Parathyroid adenoma (tissue), 2 donors: ENCODE measurements around the gene GSX1.

Experiments
- H2AFZ ChIP-seq: fragments of 300-600 bp; sonication (generic); one replicate; pipeline ENCODE4 v1.7.0; 2017; ENCODE audit warnings: antibody characterized with exemption, mild to moderate bottlenecking
- H3K27ac ChIP-seq: fragments of 300-600 bp; sonication (generic); one replicate; pipeline ENCODE4 v1.7.0; 2017
- H3K27me3 ChIP-seq: fragments of 300-600 bp; sonication (generic); one replicate; pipeline ENCODE4 v1.7.0; 2017; ENCODE audit warnings: low read length; ENCODE audit not compliant: control insufficient read depth, insufficient read depth
- H3K36me3 ChIP-seq: fragments of 300-600 bp; sonication (generic); one replicate; pipeline ENCODE4 v1.7.0; 2017; ENCODE audit warnings: low read length; ENCODE audit not compliant: control insufficient read depth, insufficient read depth
- H3K4me1 ChIP-seq: fragments of 300-600 bp; sonication (generic); one replicate; pipeline ENCODE4 v1.7.0; 2017; ENCODE audit warnings: control low read depth
- H3K4me2 ChIP-seq: fragments of 300-600 bp; sonication (generic); one replicate; pipeline ENCODE4 v1.7.0; 2017; ENCODE audit warnings: low read length
- H3K4me3 ChIP-seq: fragments of 300-600 bp; sonication (generic); one replicate; pipeline ENCODE4 v1.7.0; 2017; ENCODE audit warnings: low read depth, low read length
- H3K79me2 ChIP-seq: fragments of 300-600 bp; sonication (generic); one replicate; pipeline ENCODE4 v1.7.0; 2017; ENCODE audit warnings: control low read depth
- H3K9ac ChIP-seq: fragments of 300-600 bp; sonication (generic); one replicate; pipeline ENCODE4 v1.7.0; 2017; ENCODE audit warnings: mild to moderate bottlenecking
- H3K9me3 ChIP-seq: fragments of 300-600 bp; sonication (generic); one replicate; pipeline ENCODE4 v1.7.0; 2017; ENCODE audit warnings: low read length; ENCODE audit not compliant: control insufficient read depth
- CTCF ChIP-seq: fragments of 300-600 bp; sonication (generic); IDR thresholded peaks from one replicate; pipeline ENCODE4 v1.7.0; 2017; ENCODE audit warnings: antibody characterized with exemption, mild to moderate bottlenecking
- donor health status: primary hyperparathyroidism.

The GSX1 gene

GRCh38 chr13:27796544-27797227 lies 4.4 kb downstream of the GSX1 start:
- H3K36me3 ChIP-seq = no peaks in the 10 kb centered on the region
- no peak overlapping the region for H3K4me2 ChIP-seq
- peaks cover 23% of the 10 kb centered on the region for H3K27me3 ChIP-seq
- no peak overlapping the region for H3K27ac ChIP-seq
- no peak for TF ChIP-seq CTCF
- H3K9ac ChIP-seq = no peak overlapping the region
- H3K4me3 ChIP-seq = no peak overlapping the region
- no peaks in the 10 kb centered on the region for H3K9me3 ChIP-seq
- no peaks in the 10 kb centered on the region for H3K4me1 ChIP-seq
- H2AFZ ChIP-seq = no peak overlapping the region
- H3K79me2 ChIP-seq = no peaks in the 10 kb centered on the region

GRCh38 chr13:27797228-27797624 lies 4.9 kb downstream of the GSX1 start:
- H3K36me3 ChIP-seq = no peaks in the 10 kb centered on the region
- no peak overlapping the region for H2AFZ ChIP-seq
- no peaks in the 10 kb centered on the region for H3K9me3 ChIP-seq
- H3K9ac ChIP-seq = no peak overlapping the region
- H3K4me1 ChIP-seq = no peaks in the 10 kb centered on the region
- no peak overlapping the region for H3K4me3 ChIP-seq
- no peak overlapping the region for H3K4me2 ChIP-seq
- H3K79me2 ChIP-seq = no peaks in the 10 kb centered on the region
- H3K27me3 ChIP-seq = peaks cover 21% of the 10 kb centered on the region
- H3K27ac ChIP-seq = no peak overlapping the region
- no peak for TF ChIP-seq CTCF

- Histone ChIP-seq H3K27ac (no peak overlapping the region), H3K9me3 (no peaks in the 10 kb centered on the region), H3K4me3 (no peak overlapping the region), H3K79me2 (no peaks in the 10 kb centered on the region), H3K27me3 (no peaks in the 10 kb centered on the region), H3K4me1 (no peaks in the 10 kb centered on the region), H3K36me3 (no peaks in the 10 kb centered on the region), H3K4me2 (no peak overlapping the region), H2AFZ (no peak overlapping the region), H3K9ac (no peak overlapping the region)
- TF ChIP-seq CTCF = no peak
Observed at GRCh38 chr13:27806744-27807387, 14.6 kb downstream of the GSX1 start.

GRCh38 chr13:27808851-27809550 lies 16.7 kb downstream of the GSX1 start:
- Histone ChIP-seq H3K9ac (no peak overlapping the region), H3K4me2 (no peak overlapping the region), H3K27me3 (no peaks in the 10 kb centered on the region), H3K79me2 (no peaks in the 10 kb centered on the region), H3K9me3 (no peaks in the 10 kb centered on the region), H2AFZ (no peak overlapping the region), H3K27ac (no peak overlapping the region), H3K4me3 (no peak overlapping the region), H3K36me3 (no peaks in the 10 kb centered on the region), H3K4me1 (no peaks in the 10 kb centered on the region)
- no peak for TF ChIP-seq CTCF
